ENCODE results near the gene LANCL2. TPM values are rescaled to one million over a fixed set of nuclear protein-coding genes. Genes with fewer than 3 reads are reported as not detected.

LANCL2 gene
- polyA plus RNA-seq, 1 experiment: 26.8 TPM

- no peak for DNase-seq (ENCODE audit: low read depth)
- H3K27me3 ChIP-seq (ENCODE audit: control insufficient read depth, insufficient read depth, low read length): no peaks in the 10 kb centered on the region
- H3K4me3 ChIP-seq (ENCODE audit: low read depth, low read length): peak overlapping the region; percentile 94; the same call in 1 of the 2 replicates
- no peaks in the 10 kb centered on the region for H3K36me3 ChIP-seq (ENCODE audit: control insufficient read depth, insufficient read depth, low read length)
- TF ChIP-seq CTCF (IDR thresholded peaks at IDR 0.05; ENCODE audit: insufficient read depth, low read depth, low read length): no peak
- ChIA-PET POLR2A (no interaction called here), CTCF (interaction anchor here (0.8 kb wide), 1 partner anchor 314 kb away, joined by 3 read pairs; no protein-coding TSS in a partner anchor)
Observed at GRCh38 chr7:55367283-55367840, 2.2 kb downstream of the LANCL2 start.

GRCh38 chr7:55369427-55370400 is 4.6 kb downstream of the LANCL2 start:
- no peak for TF ChIP-seq CTCF (IDR thresholded peaks at IDR 0.05; ENCODE audit: insufficient read depth, low read depth, low read length)
- POLR2A ChIA-PET: no interaction called here
- CTCF ChIA-PET: interaction anchor here (0.7 to 1.4 kb wide), 2 partner anchors 45 to 85 kb away, joined by 3 to 4 read pairs; no protein-coding TSS in a partner anchor

GRCh38 chr7:55374213-55374612 is 9.1 kb downstream of the LANCL2 start:
- no peak for TF ChIP-seq CTCF (IDR thresholded peaks at IDR 0.05; ENCODE audit: insufficient read depth, low read depth, low read length)
- no peak overlapping the region for H3K4me3 ChIP-seq (ENCODE audit: low read depth, low read length)
- ChIA-PET POLR2A (no interaction called here), CTCF (interaction anchor here (1.7 to 1.9 kb wide), 2 partner anchors 41 to 103 kb away, joined by 3 to 6 read pairs; no protein-coding TSS in a partner anchor)
- H3K36me3 ChIP-seq (ENCODE audit: control insufficient read depth, insufficient read depth, low read length): no peaks in the 10 kb centered on the region
- no peaks in the 10 kb centered on the region for H3K27me3 ChIP-seq (ENCODE audit: control insufficient read depth, insufficient read depth, low read length)
- DNase-seq (ENCODE audit: low read depth): no peak

More at GRCh38 chr7:55369427-55370400, 4.6 kb downstream of the LANCL2 start:
- no peaks in the 10 kb centered on the region for H3K36me3 ChIP-seq (ENCODE audit: control insufficient read depth, insufficient read depth, low read length)
- H3K27me3 ChIP-seq (ENCODE audit: control insufficient read depth, insufficient read depth, low read length): no peaks in the 10 kb centered on the region
- peak; percentile 81 for DNase-seq (ENCODE audit: low read depth)
- H3K4me3 ChIP-seq (ENCODE audit: low read depth, low read length): no peak overlapping the region

GRCh38 chr7:55375237-55375636 is 10.1 kb downstream of the LANCL2 start:
- Histone ChIP-seq H3K4me3 (ENCODE audit: low read depth, low read length) (no peak overlapping the region), H3K36me3 (ENCODE audit: control insufficient read depth, insufficient read depth, low read length) (no peaks in the 10 kb centered on the region), H3K27me3 (ENCODE audit: control insufficient read depth, insufficient read depth, low read length) (no peaks in the 10 kb centered on the region)
- POLR2A ChIA-PET: no interaction called here
- CTCF ChIA-PET: interaction anchor here (1.2 to 1.9 kb wide), 2 partner anchors 24 to 40 kb away, joined by 3 to 6 read pairs; no protein-coding TSS in a partner anchor
- no peak for TF ChIP-seq CTCF (IDR thresholded peaks at IDR 0.05; ENCODE audit: insufficient read depth, low read depth, low read length)
- DNase-seq (ENCODE audit: low read depth): no peak

- Histone ChIP-seq H3K4me3 (ENCODE audit: low read depth, low read length) (no peak overlapping the region), H3K27me3 (ENCODE audit: control insufficient read depth, insufficient read depth, low read length) (no peaks in the 10 kb centered on the region), H3K36me3 (ENCODE audit: control insufficient read depth, insufficient read depth, low read length) (no peaks in the 10 kb centered on the region)
- DNase-seq (ENCODE audit: low read depth): no peak
- no peak for TF ChIP-seq CTCF (IDR thresholded peaks at IDR 0.05; ENCODE audit: insufficient read depth, low read depth, low read length)
- POLR2A ChIA-PET: no interaction called here
- CTCF ChIA-PET: no interaction called here
Observed at GRCh38 chr7:55377162-55377817, 12.2 kb downstream of the LANCL2 start.
